GM12892 (cell line): ENCODE data around the gene GPR176.

Experiments used
- POLR2A ChIP-seq: IDR thresholded peaks from 2 replicates; pipeline ENCODE4 v1.6.1; 2011; ENCODE audit warnings: low read depth, low read length, control low read depth
- POLR2AphosphoS5 ChIP-seq: IDR thresholded peaks from 2 replicates; pipeline ENCODE4 v1.6.1; 2011; ENCODE audit warnings: low read depth, low read length, control low read depth
- TAF1 ChIP-seq: IDR thresholded peaks from 2 replicates; pipeline ENCODE4 v1.6.1; 2011; ENCODE audit warnings: low read depth, mild to moderate bottlenecking, control low read depth, low read length, borderline replicate concordance

DNA sequence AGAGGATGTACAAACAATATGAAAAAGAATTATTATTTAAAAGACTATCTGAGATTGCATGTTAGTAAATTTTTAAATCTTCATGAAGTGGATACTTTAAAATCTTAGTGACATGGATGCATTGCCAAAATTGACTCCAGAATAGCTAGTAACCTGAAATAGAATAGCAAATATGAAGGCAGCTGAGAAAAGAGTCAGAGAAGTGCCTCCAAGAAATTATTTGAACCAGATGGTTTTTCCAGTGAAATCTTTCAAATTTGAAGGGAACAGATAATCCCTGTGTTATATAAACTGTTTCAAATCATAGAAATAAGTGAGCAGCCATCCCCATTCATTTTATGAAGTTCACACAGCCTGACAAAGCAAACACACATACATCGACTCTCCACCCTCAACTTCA lies 167.1 kb downstream of the GPR176 start:
- no peak for TF ChIP-seq POLR2A
- TF ChIP-seq POLR2AphosphoS5: no peak
- no peak for TF ChIP-seq TAF1
